WTC11 (cell line): ENCODE measurements around the gene RPL10A. TPM values are rescaled to one million over a fixed set of nuclear protein-coding genes. Genes with fewer than 3 reads are reported as not detected.

ENCODE experiments used
- ATAC-seq: fragments of 200-7000 bp; cut with Tn5 transposase; 2 replicates; pipeline ENCODE4 v1.10.0; 2021; ENCODE audit warnings: mild to moderate bottlenecking, moderate library complexity
- CTCF ChIA-PET: fragments of 300-600 bp; sonication (Branson Sonifier 250); formaldehyde crosslinking; loops from one replicate; lab custom pipeline; 2021; ENCODE audit warnings: antibody characterized with exemption; lab: Charles Lee
- POLR2A ChIA-PET: fragments of 350-600 bp; sonication (Branson Sonifier 250); formaldehyde crosslinking; loops from one replicate; lab custom pipeline; 2021; ENCODE audit warnings: antibody characterized with exemption; lab: Charles Lee
- DNase-seq: peaks from one replicate; pipeline ENCODE4 v3.0.0; 2021; ENCODE audit warnings: low spot score
- H3K27ac Mint-ChIP-seq: 2 replicates; pipeline ENCODE4 v1.8.0; 2021; ENCODE audit warnings: mixed read lengths
- H3K27me3 Mint-ChIP-seq: 2 replicates; pipeline ENCODE4 v1.8.0; 2021; ENCODE audit warnings: low read depth, mild to moderate bottlenecking, moderate library complexity, mixed read lengths
- H3K36me3 Mint-ChIP-seq: 2 replicates; pipeline ENCODE4 v1.8.0; 2021; ENCODE audit warnings: mixed read lengths
- H3K4me1 Mint-ChIP-seq: 2 replicates; pipeline ENCODE4 v1.8.0; 2022; ENCODE audit warnings: mixed read lengths
- H3K4me3 Mint-ChIP-seq: 2 replicates; pipeline ENCODE4 v1.8.0; 2021; ENCODE audit warnings: mild to moderate bottlenecking, moderate library complexity, mixed read lengths
- H3K9me3 Mint-ChIP-seq: 2 replicates; pipeline ENCODE4 v1.8.0; 2021; ENCODE audit warnings: mixed read lengths
- CTCF ChIP-seq: fragments of 200-600 bp; IDR thresholded peaks from 2 replicates; pipeline ENCODE4 v1.8.0; 2022; ENCODE audit warnings: antibody characterized with exemption
- EMX1 ChIP-seq: fragments of 250-450 bp; sonication (Bioruptor Pico); IDR thresholded peaks from 2 replicates; pipeline ENCODE4 v1.8.0; 2021; ENCODE audit warnings: mild to moderate bottlenecking
- ERG ChIP-seq: fragments of 250-450 bp; sonication (Bioruptor Pico); IDR thresholded peaks from 2 replicates; pipeline ENCODE4 v1.8.0; 2021; ENCODE audit warnings: mild to moderate bottlenecking
- GABPB1 ChIP-seq: sonication (generic); formaldehyde crosslinking; IDR thresholded peaks from 2 replicates; pipeline ENCODE4 v1.8.1; 2023; ENCODE audit warnings: mild to moderate bottlenecking, missing genetic modification reagents
- MAX ChIP-seq: sonication (generic); formaldehyde crosslinking; IDR thresholded peaks from 2 replicates; pipeline ENCODE4 v1.8.0; 2022; ENCODE audit warnings: mild to moderate bottlenecking, missing genetic modification reagents
- MLX ChIP-seq: sonication (generic); formaldehyde crosslinking; IDR thresholded peaks from 2 replicates; pipeline ENCODE4 v1.8.1; 2023; ENCODE audit warnings: mild to moderate bottlenecking, missing genetic modification reagents, moderate library complexity
- NFE2L1 ChIP-seq: sonication (generic); formaldehyde crosslinking; IDR thresholded peaks from 2 replicates; pipeline ENCODE4 v1.8.1; 2023; ENCODE audit warnings: missing genetic modification reagents
- NR2C2 ChIP-seq: sonication (generic); formaldehyde crosslinking; IDR thresholded peaks from 2 replicates; pipeline ENCODE4 v1.8.0; 2022; ENCODE audit warnings: mild to moderate bottlenecking, missing genetic modification reagents
- NR3C1 ChIP-seq: sonication (generic); formaldehyde crosslinking; conservative IDR thresholded peaks from 2 replicates; pipeline ENCODE4 v1.8.1; 2023; ENCODE audit warnings: low read depth, mild to moderate bottlenecking, missing genetic modification reagents
- OVOL2 ChIP-seq: fragments of 250-450 bp; sonication (Bioruptor Pico); IDR thresholded peaks from 2 replicates; pipeline ENCODE4 v1.9.0; 2021; ENCODE audit warnings: mild to moderate bottlenecking, borderline replicate concordance
- PRDM15 ChIP-seq: sonication (generic); formaldehyde crosslinking; IDR thresholded peaks from 2 replicates; pipeline ENCODE4 v1.8.0; 2022; ENCODE audit warnings: missing genetic modification reagents
- PREB ChIP-seq: sonication (generic); formaldehyde crosslinking; IDR thresholded peaks from 2 replicates; pipeline ENCODE4 v1.8.1; 2022; ENCODE audit warnings: mild to moderate bottlenecking, missing genetic modification reagents, moderate library complexity, borderline replicate concordance
- RELA ChIP-seq: sonication (generic); formaldehyde crosslinking; IDR thresholded peaks from 2 replicates; pipeline ENCODE4 v1.8.1; 2022; ENCODE audit warnings: missing genetic modification reagents, mild to moderate bottlenecking, borderline replicate concordance
- SMAD3 ChIP-seq: sonication (generic); formaldehyde crosslinking; IDR thresholded peaks from 2 replicates; pipeline ENCODE4 v1.8.0; 2022; ENCODE audit warnings: missing genetic modification reagents, mild to moderate bottlenecking, borderline replicate concordance
- SOX15 ChIP-seq: fragments of 250-450 bp; sonication (Bioruptor Pico); IDR thresholded peaks from 2 replicates; pipeline ENCODE4 v1.9.0; 2021; ENCODE audit warnings: mild to moderate bottlenecking
- TP53 ChIP-seq: sonication (generic); formaldehyde crosslinking; IDR thresholded peaks from 2 replicates; pipeline ENCODE4 v1.8.1; 2023; ENCODE audit warnings: mild to moderate bottlenecking, missing genetic modification reagents
- ZBTB21 ChIP-seq: sonication (generic); formaldehyde crosslinking; IDR thresholded peaks from 2 replicates; pipeline ENCODE4 v1.8.1; 2023; ENCODE audit warnings: mild to moderate bottlenecking, missing genetic modification reagents, borderline replicate concordance
- ZNF121 ChIP-seq: sonication (generic); formaldehyde crosslinking; IDR thresholded peaks from 2 replicates; pipeline ENCODE4 v1.8.0; 2023; ENCODE audit warnings: missing genetic modification reagents
- ZNF263 ChIP-seq: sonication (generic); formaldehyde crosslinking; IDR thresholded peaks from 2 replicates; pipeline ENCODE4 v1.8.1; 2022; ENCODE audit warnings: low read depth, mild to moderate bottlenecking, moderate library complexity, missing genetic modification reagents
- ZNF281 ChIP-seq: sonication (generic); formaldehyde crosslinking; IDR thresholded peaks from 2 replicates; pipeline ENCODE4 v1.8.0; 2023; ENCODE audit warnings: mild to moderate bottlenecking, missing genetic modification reagents
- ZNF423 ChIP-seq: fragments of 250-450 bp; sonication (Bioruptor Pico); IDR thresholded peaks from 2 replicates; pipeline ENCODE4 v2.1.2; 2022; ENCODE audit warnings: mild to moderate bottlenecking, moderate library complexity
- total RNA-seq: library from RNA; stranded (reverse); gene quantifications from 3 replicates; pipeline ENCODE4 v1.2.3, GENCODE V29; 2021

RPL10A gene
- total RNA-seq, 1 experiment from 2014 or later, result 1,829 TPM

GRCh38 chr6:35483062-35483461, 14.9 kb downstream of the RPL10A start (continued):
- TF ChIP-seq PRDM15 (CRISPR knock-in tag) (no peak), MAX (CRISPR knock-in tag) (no peak), NFE2L1 (CRISPR knock-in tag) (no peak), CTCF (no peak), PREB (CRISPR knock-in tag) (no peak), EMX1 (CRISPR knock-in tag) (no peak), GABPB1 (CRISPR knock-in tag) (no peak)

- Mint-ChIP-seq H3K4me3 (no peak overlapping the region), H3K9me3 (no peaks in the 10 kb centered on the region), H3K36me3 (peaks cover 9% of the 10 kb centered on the region), H3K27ac (peak overlapping the region; percentile 63; the same call in 1 of the 2 replicates), H3K27me3 (no peaks in the 10 kb centered on the region), H3K4me1 (peaks cover 33% of the 10 kb centered on the region)
- DNase-seq, result no peak
- ChIA-PET POLR2A (interaction anchor here (5.6 kb wide), 1 partner anchor 10 kb away, joined by 54 read pairs; no protein-coding TSS in a partner anchor), CTCF (interaction anchor here (0.5 to 1.5 kb wide), 2 partner anchors 33 to 39 kb away, joined by 3 read pairs; no protein-coding TSS in a partner anchor)
- ATAC-seq, result no peak
- TF ChIP-seq ZNF281 (no peak), SOX15 (CRISPR knock-in tag) (no peak), NR3C1 (CRISPR knock-in tag) (no peak), OVOL2 (CRISPR knock-in tag) (no peak), RELA (CRISPR knock-in tag) (no peak), MLX (CRISPR knock-in tag) (no peak), SMAD3 (CRISPR knock-in tag) (no peak), ZBTB21 (CRISPR knock-in tag) (no peak), TP53 (no peak), ZNF423 (CRISPR knock-in tag) (no peak), ZNF121 (CRISPR knock-in tag) (no peak), ERG (CRISPR knock-in tag) (no peak), ZNF263 (CRISPR knock-in tag) (no peak), NR2C2 (CRISPR knock-in tag) (no peak)
These were observed 15.3 kb downstream of the RPL10A start for GRCh38 chr6:35483490-35483889.
